OCI-LY1 (cell line): Measurements from ENCODE around the gene NOTCH2.
"Not testable (repeated sequence)": the region's sequence is repeated elsewhere in the genome, so short reads cannot be mapped to it uniquely, and the experiment has no call there.

Experiments
- EZH2 ChIP-seq: fragments of 200-600 bp; sonication (generic), shearing (Covaris generic); IDR thresholded peaks from 2 replicates; pipeline ENCODE4 v1.8.0; 2017; ENCODE audit warnings: borderline replicate concordance, mixed run types, mild to moderate bottlenecking, antibody characterized with exemption, low read length, moderate library complexity, mixed read lengths
- TF ChIP-seq, protein P1 (sequence below): fragments of 200-600 bp; sonication (generic), shearing (Covaris generic); IDR thresholded peaks from 2 replicates; pipeline ENCODE4 v1.5.1; 2017; ENCODE audit warnings: mild to moderate bottlenecking, antibody characterized with exemption, low read length, moderate library complexity, mixed read lengths

DNA sequence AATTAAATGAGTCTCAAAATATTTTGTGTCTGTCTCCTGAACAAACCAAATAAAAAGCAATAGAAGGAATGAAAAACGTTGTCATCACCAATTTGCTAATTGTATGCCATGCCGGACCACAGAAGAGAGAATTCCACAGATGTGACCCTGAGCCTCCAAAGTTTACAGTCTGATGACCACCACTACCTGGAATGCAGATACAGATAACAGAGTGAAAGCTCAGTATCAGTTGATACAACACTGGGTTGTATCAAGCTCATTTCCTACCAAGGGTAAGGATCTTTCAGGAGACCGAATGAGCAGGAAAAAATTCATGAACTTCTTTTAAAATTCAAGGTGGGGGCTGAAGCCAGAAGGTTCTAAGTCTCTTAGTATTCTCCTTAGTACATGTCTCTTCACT lies 42.3 kb upstream of the NOTCH2 start:
- TF ChIP-seq, protein P1, sequence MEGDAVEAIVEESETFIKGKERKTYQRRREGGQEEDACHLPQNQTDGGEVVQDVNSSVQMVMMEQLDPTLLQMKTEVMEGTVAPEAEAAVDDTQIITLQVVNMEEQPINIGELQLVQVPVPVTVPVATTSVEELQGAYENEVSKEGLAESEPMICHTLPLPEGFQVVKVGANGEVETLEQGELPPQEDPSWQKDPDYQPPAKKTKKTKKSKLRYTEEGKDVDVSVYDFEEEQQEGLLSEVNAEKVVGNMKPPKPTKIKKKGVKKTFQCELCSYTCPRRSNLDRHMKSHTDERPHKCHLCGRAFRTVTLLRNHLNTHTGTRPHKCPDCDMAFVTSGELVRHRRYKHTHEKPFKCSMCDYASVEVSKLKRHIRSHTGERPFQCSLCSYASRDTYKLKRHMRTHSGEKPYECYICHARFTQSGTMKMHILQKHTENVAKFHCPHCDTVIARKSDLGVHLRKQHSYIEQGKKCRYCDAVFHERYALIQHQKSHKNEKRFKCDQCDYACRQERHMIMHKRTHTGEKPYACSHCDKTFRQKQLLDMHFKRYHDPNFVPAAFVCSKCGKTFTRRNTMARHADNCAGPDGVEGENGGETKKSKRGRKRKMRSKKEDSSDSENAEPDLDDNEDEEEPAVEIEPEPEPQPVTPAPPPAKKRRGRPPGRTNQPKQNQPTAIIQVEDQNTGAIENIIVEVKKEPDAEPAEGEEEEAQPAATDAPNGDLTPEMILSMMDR, result not testable (repeated sequence)
- not testable (repeated sequence) for TF ChIP-seq EZH2
